ENCODE data around the gene RCN1. TPM values are rescaled to one million over a fixed set of nuclear protein-coding genes. Genes with fewer than 3 reads are reported as not detected.

The RCN1 gene
- polyA plus RNA-seq, 1 donor (not counting 4 experiments of a cell fraction or from before 2014, with no cell fraction given) = 46.2 TPM

GRCh38 chr11:32072872-32073643 is 17.8 kb upstream of the RCN1 start:
- H2AFZ ChIP-seq (ENCODE audit: control insufficient read depth, low read length) = no peak overlapping the region
- DNase-seq (ENCODE audit: low read depth, low spot score) (no peak), FAIRE-seq (no peak)
- peaks cover 8% of the 10 kb centered on the region for H3K27me3 ChIP-seq (ENCODE audit: control insufficient read depth, extremely low read depth, insufficient read depth, low read length)
- H3K79me2 ChIP-seq (ENCODE audit: control insufficient read depth, insufficient read depth, low read length) = no peaks in the 10 kb centered on the region
- H3K9me3 ChIP-seq (ENCODE audit: control insufficient read depth, low read depth, low read length) = no peaks in the 10 kb centered on the region
- no peak for TF ChIP-seq EZH2 (IDR thresholded peaks at IDR 0.05; ENCODE audit: low read length)
- TF ChIP-seq CTCF (optimal IDR thresholded peaks at IDR 0.05 in 1 of 3, IDR thresholded peaks at IDR 0.05 in 1 of 3, conservative IDR thresholded peaks at IDR 0.05 in 1 of 3; ENCODE audit: extremely low read depth in 1 of 3, insufficient read depth in 2 of 3, low read length in 3 of 3) = no peak
- no peaks in the 10 kb centered on the region for H3K4me1 ChIP-seq (ENCODE audit: control insufficient read depth, extremely low read depth, insufficient read depth, low read length)
- no peaks in the 10 kb centered on the region for H3K36me3 ChIP-seq (ENCODE audit: control insufficient read depth in 2 of 2, extremely low read depth in 1 of 2, insufficient read depth in 2 of 2, low read length in 2 of 2)
- H4K20me1 ChIP-seq (ENCODE audit: control insufficient read depth, extremely low read depth, insufficient read depth, low read length) = no peaks in the 10 kb centered on the region
- no peak overlapping the region for H3K9ac ChIP-seq (ENCODE audit: control insufficient read depth, extremely low read depth, insufficient read depth, low read length)
- H3K4me2 ChIP-seq (ENCODE audit: control insufficient read depth, extremely low read depth, insufficient read depth, low read depth, low read length) = no peak overlapping the region
- dilution Hi-C loops (cut with MboI; ENCODE audit: extremely low pct_ligation_motif_present, low sequenced_read_pairs) = no loop called here
- no peak overlapping the region for H3K4me3 ChIP-seq (ENCODE audit: control insufficient read depth in 2 of 3, extremely low read depth in 1 of 3, insufficient read depth in 2 of 3, low read depth in 1 of 3, low read length in 3 of 3)
- no peak overlapping the region for H3K27ac ChIP-seq (ENCODE audit: control insufficient read depth, insufficient read depth, low read length)
- H3K9me1 ChIP-seq (ENCODE audit: control insufficient read depth, extremely low read depth, insufficient read depth, low read length) = no peaks in the 10 kb centered on the region

GRCh38 chr11:32073644-32074026 is 17.2 kb upstream of the RCN1 start:
- no peaks in the 10 kb centered on the region for H3K9me3 ChIP-seq (ENCODE audit: control insufficient read depth, low read depth, low read length)
- TF ChIP-seq CTCF (optimal IDR thresholded peaks at IDR 0.05 in 1 of 3, IDR thresholded peaks at IDR 0.05 in 1 of 3, conservative IDR thresholded peaks at IDR 0.05 in 1 of 3; ENCODE audit: extremely low read depth in 1 of 3, insufficient read depth in 2 of 3, low read length in 3 of 3) = no peak
- H3K36me3 ChIP-seq (ENCODE audit: control insufficient read depth in 2 of 2, extremely low read depth in 1 of 2, insufficient read depth in 2 of 2, low read length in 2 of 2) = no peaks in the 10 kb centered on the region
- no peak for DNase-seq (ENCODE audit: low read depth, low spot score)
- no peak overlapping the region for H3K9ac ChIP-seq (ENCODE audit: control insufficient read depth, extremely low read depth, insufficient read depth, low read length)
- H3K27me3 ChIP-seq (ENCODE audit: control insufficient read depth, extremely low read depth, insufficient read depth, low read length) = peaks cover 3% of the 10 kb centered on the region
- H3K9me1 ChIP-seq (ENCODE audit: control insufficient read depth, extremely low read depth, insufficient read depth, low read length) = no peaks in the 10 kb centered on the region
- no peak overlapping the region for H3K4me2 ChIP-seq (ENCODE audit: control insufficient read depth, extremely low read depth, insufficient read depth, low read depth, low read length)
- no peaks in the 10 kb centered on the region for H4K20me1 ChIP-seq (ENCODE audit: control insufficient read depth, extremely low read depth, insufficient read depth, low read length)
- no peaks in the 10 kb centered on the region for H3K4me1 ChIP-seq (ENCODE audit: control insufficient read depth, extremely low read depth, insufficient read depth, low read length)
- no peak overlapping the region for H2AFZ ChIP-seq (ENCODE audit: control insufficient read depth, low read length)
- no peak overlapping the region for H3K27ac ChIP-seq (ENCODE audit: control insufficient read depth, insufficient read depth, low read length)
- no peaks in the 10 kb centered on the region for H3K79me2 ChIP-seq (ENCODE audit: control insufficient read depth, insufficient read depth, low read length)
- FAIRE-seq = no peak
- dilution Hi-C loops (cut with MboI; ENCODE audit: extremely low pct_ligation_motif_present, low sequenced_read_pairs) = no loop called here
- no peak overlapping the region for H3K4me3 ChIP-seq (ENCODE audit: control insufficient read depth in 2 of 3, extremely low read depth in 1 of 3, insufficient read depth in 2 of 3, low read depth in 1 of 3, low read length in 3 of 3)

All from keratinocyte (primary cell).